Activated naive CD8-positive, alpha-beta T cell treated with anti-CD3 and anti-CD28 coated beads, Interleukin-2, amount 10 ng/mL, durations not matched to agents 7 days and 5 days (primary cell): ENCODE results near the gene NALCN. TPM values are rescaled to one million over a fixed set of nuclear protein-coding genes. Genes with fewer than 3 reads are reported as not detected.

Experiments used
- ATAC-seq: fragments of 150-1000 bp; cut with Tn5 transposase; one replicate; pipeline ENCODE4 v1.10.0; 2021; ENCODE audit warnings: low read depth, moderate library complexity
- POLR2A ChIA-PET: fragments of 350-600 bp; sonication (Branson Sonifier 250); formaldehyde crosslinking; loops from one replicate; lab custom pipeline; 2021; ENCODE audit warnings: antibody characterized with exemption; lab: Charles Lee
- DNase-seq: peaks from one replicate; pipeline ENCODE4 v3.0.0; 2021
- H3K27ac Mint-ChIP-seq: one replicate; pipeline ENCODE4 v1.8.0; 2022; ENCODE audit warnings: mild to moderate bottlenecking, mixed read lengths
- H3K27me3 Mint-ChIP-seq: one replicate; pipeline ENCODE4 v1.8.0; 2022; ENCODE audit warnings: mild to moderate bottlenecking, moderate library complexity, mixed read lengths
- H3K36me3 Mint-ChIP-seq: one replicate; pipeline ENCODE4 v1.8.0; 2021; ENCODE audit warnings: mild to moderate bottlenecking, mixed read lengths
- H3K4me1 Mint-ChIP-seq: one replicate; pipeline ENCODE4 v1.8.0; 2021; ENCODE audit warnings: mixed read lengths
- H3K4me3 Mint-ChIP-seq: one replicate; pipeline ENCODE4 v1.8.0; 2022; ENCODE audit warnings: mild to moderate bottlenecking, moderate library complexity, mixed read lengths
- H3K9me3 Mint-ChIP-seq: one replicate; pipeline ENCODE4 v1.8.0; 2021; ENCODE audit warnings: mixed read lengths
- total RNA-seq, 2 experiments: library from RNA; stranded (reverse); gene quantifications; one replicate each; pipeline ENCODE4 v1.2.3, GENCODE V29; 2021

The NALCN gene
- total RNA-seq, 2 experiments from 2014 or later, result not detected

GRCh38 chr13:101433895-101434294, 17.6 kb upstream of the NALCN start:
- H3K4me3 Mint-ChIP-seq, result no peak overlapping the region
- no peaks in the 10 kb centered on the region for H3K9me3 Mint-ChIP-seq
- no peak for ATAC-seq
- peaks cover 3% of the 10 kb centered on the region for H3K27me3 Mint-ChIP-seq
- no peaks in the 10 kb centered on the region for H3K4me1 Mint-ChIP-seq
- DNase-seq, result no peak
- no peak overlapping the region for H3K27ac Mint-ChIP-seq
- POLR2A ChIA-PET, result no interaction called here
- no peaks in the 10 kb centered on the region for H3K36me3 Mint-ChIP-seq

GRCh38 chr13:101429733-101430132, 13.4 kb upstream of the NALCN start:
- no peak for DNase-seq
- Mint-ChIP-seq H3K4me3 (no peak overlapping the region), H3K27ac (no peak overlapping the region), H3K36me3 (no peaks in the 10 kb centered on the region), H3K27me3 (no peaks in the 10 kb centered on the region), H3K9me3 (no peaks in the 10 kb centered on the region), H3K4me1 (no peaks in the 10 kb centered on the region)
- POLR2A ChIA-PET, result no interaction called here
- no peak for ATAC-seq

GRCh38 chr13:101425623-101426022, 9.3 kb upstream of the NALCN start:
- Mint-ChIP-seq H3K27me3 (no peaks in the 10 kb centered on the region), H3K4me3 (no peak overlapping the region), H3K36me3 (no peaks in the 10 kb centered on the region), H3K4me1 (no peaks in the 10 kb centered on the region), H3K27ac (no peak overlapping the region), H3K9me3 (no peaks in the 10 kb centered on the region)
- DNase-seq (no peak), ATAC-seq (no peak)
- POLR2A ChIA-PET, result no interaction called here

- Mint-ChIP-seq H3K27me3 (no peaks in the 10 kb centered on the region), H3K4me1 (no peaks in the 10 kb centered on the region), H3K27ac (no peak overlapping the region), H3K36me3 (no peaks in the 10 kb centered on the region), H3K9me3 (no peaks in the 10 kb centered on the region), H3K4me3 (no peak overlapping the region)
- ATAC-seq (no peak), DNase-seq (no peak)
- POLR2A ChIA-PET, result no interaction called here
Observed at GRCh38 chr13:101425156-101425471, 8.8 kb upstream of the NALCN start.

GRCh38 chr13:101424381-101425155, 8.3 kb upstream of the NALCN start:
- H3K4me1 Mint-ChIP-seq, result no peaks in the 10 kb centered on the region
- H3K27me3 Mint-ChIP-seq, result no peaks in the 10 kb centered on the region
- H3K36me3 Mint-ChIP-seq, result no peaks in the 10 kb centered on the region
- no peak overlapping the region for H3K27ac Mint-ChIP-seq
- H3K9me3 Mint-ChIP-seq, result no peaks in the 10 kb centered on the region
- ATAC-seq (no peak), DNase-seq (no peak)
- H3K4me3 Mint-ChIP-seq, result no peak overlapping the region
- POLR2A ChIA-PET, result no interaction called here

GRCh38 chr13:101423872-101424271, 7.6 kb upstream of the NALCN start:
- DNase-seq (no peak), ATAC-seq (no peak)
- H3K36me3 Mint-ChIP-seq, result no peaks in the 10 kb centered on the region
- no peak overlapping the region for H3K27ac Mint-ChIP-seq
- peaks cover 1% of the 10 kb centered on the region for H3K27me3 Mint-ChIP-seq
- POLR2A ChIA-PET, result no interaction called here
- H3K9me3 Mint-ChIP-seq, result no peaks in the 10 kb centered on the region
- H3K4me3 Mint-ChIP-seq, result no peak overlapping the region
- H3K4me1 Mint-ChIP-seq, result no peaks in the 10 kb centered on the region

- Mint-ChIP-seq H3K27ac (no peak overlapping the region), H3K27me3 (peaks cover 42% of the 10 kb centered on the region), H3K4me3 (no peak overlapping the region), H3K36me3 (no peaks in the 10 kb centered on the region), H3K4me1 (no peaks in the 10 kb centered on the region), H3K9me3 (no peaks in the 10 kb centered on the region)
- POLR2A ChIA-PET, result no interaction called here
- DNase-seq (no peak), ATAC-seq (no peak)
Observed at GRCh38 chr13:101417501-101417900, 1.2 kb upstream of the NALCN start.

GRCh38 chr13:101417043-101417406, 717 bp upstream of the NALCN start:
- H3K9me3 Mint-ChIP-seq, result no peaks in the 10 kb centered on the region
- no peaks in the 10 kb centered on the region for H3K4me1 Mint-ChIP-seq
- no peak overlapping the region for H3K27ac Mint-ChIP-seq
- no peak overlapping the region for H3K4me3 Mint-ChIP-seq
- no peaks in the 10 kb centered on the region for H3K36me3 Mint-ChIP-seq
- H3K27me3 Mint-ChIP-seq, result peaks cover 46% of the 10 kb centered on the region
- POLR2A ChIA-PET, result no interaction called here
- ATAC-seq, result no peak
- no peak for DNase-seq

GRCh38 chr13:101415358-101416174, 742 bp downstream of the NALCN start:
- Mint-ChIP-seq H3K4me1 (no peaks in the 10 kb centered on the region), H3K27me3 (peaks cover 46% of the 10 kb centered on the region), H3K4me3 (no peak overlapping the region), H3K27ac (no peak overlapping the region), H3K36me3 (no peaks in the 10 kb centered on the region), H3K9me3 (no peaks in the 10 kb centered on the region)
- POLR2A ChIA-PET, result no interaction called here
- DNase-seq, result no peak
- no peak for ATAC-seq

GRCh38 chr13:101412076-101412475, 4.2 kb downstream of the NALCN start:
- no peaks in the 10 kb centered on the region for H3K9me3 Mint-ChIP-seq
- no peaks in the 10 kb centered on the region for H3K4me1 Mint-ChIP-seq
- ATAC-seq (no peak), DNase-seq (no peak)
- no peak overlapping the region for H3K4me3 Mint-ChIP-seq
- POLR2A ChIA-PET, result no interaction called here
- H3K36me3 Mint-ChIP-seq, result no peaks in the 10 kb centered on the region
- peaks cover 35% of the 10 kb centered on the region for H3K27me3 Mint-ChIP-seq
- no peak overlapping the region for H3K27ac Mint-ChIP-seq

- Mint-ChIP-seq H3K9me3 (no peaks in the 10 kb centered on the region), H3K4me1 (no peaks in the 10 kb centered on the region), H3K27me3 (peaks cover 18% of the 10 kb centered on the region), H3K36me3 (no peaks in the 10 kb centered on the region), H3K4me3 (no peak overlapping the region), H3K27ac (no peak overlapping the region)
- POLR2A ChIA-PET, result no interaction called here
- DNase-seq (no peak), ATAC-seq (no peak)
Observed at GRCh38 chr13:101408992-101409656, 7.2 kb downstream of the NALCN start.

GRCh38 chr13:101408154-101408553, 8.2 kb downstream of the NALCN start:
- no peak for ATAC-seq
- H3K4me3 Mint-ChIP-seq, result no peak overlapping the region
- H3K27me3 Mint-ChIP-seq, result peaks cover 14% of the 10 kb centered on the region
- DNase-seq, result no peak
- H3K9me3 Mint-ChIP-seq, result no peaks in the 10 kb centered on the region
- no peak overlapping the region for H3K27ac Mint-ChIP-seq
- no peaks in the 10 kb centered on the region for H3K4me1 Mint-ChIP-seq
- POLR2A ChIA-PET, result no interaction called here
- no peaks in the 10 kb centered on the region for H3K36me3 Mint-ChIP-seq

- DNase-seq, result no peak
- POLR2A ChIA-PET, result no interaction called here
- peaks cover 9% of the 10 kb centered on the region for H3K27me3 Mint-ChIP-seq
Observed at GRCh38 chr13:101406791-101407190, 9.5 kb downstream of the NALCN start.

GRCh38 chr13:101401196-101401595, 15.1 kb downstream of the NALCN start:
- H3K9me3 Mint-ChIP-seq, result no peaks in the 10 kb centered on the region
- DNase-seq (no peak), ATAC-seq (no peak)
- POLR2A ChIA-PET, result no interaction called here
- no peaks in the 10 kb centered on the region for H3K36me3 Mint-ChIP-seq
- no peaks in the 10 kb centered on the region for H3K4me1 Mint-ChIP-seq
- H3K27ac Mint-ChIP-seq, result no peak overlapping the region
- H3K27me3 Mint-ChIP-seq, result peaks cover 2% of the 10 kb centered on the region
- no peak overlapping the region for H3K4me3 Mint-ChIP-seq

More at GRCh38 chr13:101406791-101407190, 9.5 kb downstream of the NALCN start:
- Mint-ChIP-seq H3K36me3 (no peaks in the 10 kb centered on the region), H3K4me1 (no peaks in the 10 kb centered on the region), H3K9me3 (no peaks in the 10 kb centered on the region), H3K27ac (no peak overlapping the region), H3K4me3 (no peak overlapping the region)
- ATAC-seq, result no peak
